Endothelial cell of umbilical vein (primary cell): ENCODE results near the gene BMP8A. TPM values are rescaled to one million over a fixed set of nuclear protein-coding genes. Genes with fewer than 3 reads are reported as not detected.
A peak's percentile ranks its signal among the peaks of the same experiment; 100 is the strongest.
"Not testable (repeated sequence)": the region's sequence is repeated elsewhere in the genome, so short reads cannot be mapped to it uniquely, and the experiment has no call there.

Experiments used
- BruUV-seq: library from RNA; stranded (reverse); fragments of 400-500 nt; replicated peaks from 2 replicates; lab custom pipeline; 2021; lab: Mats Ljungman, UMichigan
- CTCF ChIA-PET: fragments of 300-600, 350-600 bp; sonication (Branson Sonifier 250); formaldehyde crosslinking; loops from one replicate; lab custom pipeline; 2021; ENCODE audit warnings: antibody characterized with exemption, inconsistent platforms; lab: Charles Lee
- POLR2A ChIA-PET: fragments of 300-600, 350-600 bp; sonication (Branson Sonifier 250); formaldehyde crosslinking; loops from one replicate; lab custom pipeline; 2021; ENCODE audit warnings: antibody characterized with exemption, inconsistent platforms; lab: Charles Lee
- DNase-seq: peaks from one replicate; pipeline ENCODE4 v3.0.0-alpha.2; 2011; ENCODE audit warnings: low read depth, low spot score
- FAIRE-seq: peaks from 2 replicates; lab custom pipeline; 2011; peaks lifted over from hg19 to GRCh38; lab: Jason Lieb, UNC
- H2AFZ ChIP-seq: 2 replicates; pipeline ENCODE4 v1.6.0; 2012; ENCODE audit warnings: low read depth, low read length, control low read depth, inconsistent platforms
- H3K27ac ChIP-seq: 2 replicates; pipeline ENCODE4 v1.5.1; 2011; ENCODE audit warnings: low read depth, mild to moderate bottlenecking, control low read depth, low read length, moderate library complexity; ENCODE audit not compliant: insufficient read depth
- H3K27me3 ChIP-seq, 2 experiments: 2 replicates each; pipeline versions ENCODE4 v1.6.0 to v1.6.1; 2011; ENCODE audit warnings: low read length in 2 of 2, mixed read lengths in 1 of 2; ENCODE audit not compliant: control insufficient read depth in 2 of 2, insufficient read depth in 2 of 2
- H3K36me3 ChIP-seq, 2 experiments: 2 replicates in 1 of 2; 3 replicates in 1 of 2; pipeline ENCODE4 v1.5.1; 2011; ENCODE audit warnings: low read length in 2 of 2, mild to moderate bottlenecking in 1 of 2, moderate library complexity in 1 of 2; ENCODE audit not compliant: control insufficient read depth in 2 of 2, insufficient read depth in 2 of 2; ENCODE audit errors: extremely low read depth in 1 of 2
- H3K4me1 ChIP-seq: 3 replicates; pipeline ENCODE4 v1.5.1; 2011; ENCODE audit warnings: mild to moderate bottlenecking, low read length; ENCODE audit not compliant: control insufficient read depth, insufficient read depth; ENCODE audit errors: extremely low read depth
- H3K4me2 ChIP-seq: 2 replicates; pipeline ENCODE4 v1.6.1; 2011; ENCODE audit warnings: low read length, control low read depth, mixed read lengths; ENCODE audit not compliant: insufficient read depth
- H3K4me3 ChIP-seq, 3 experiments: fragments of 200-600 bp in 1 of 3; sonication (generic), shearing (Covaris generic) in 1 of 3; replicated peaks in 1 of 3; 2 replicates each; pipeline ENCODE4 v1.5.1; 2011 to 2016; ENCODE audit warnings: control low read depth in 3 of 3, low read length in 3 of 3, mild to moderate bottlenecking in 2 of 3, inconsistent platforms in 1 of 3, low read depth in 1 of 3, moderate library complexity in 1 of 3; ENCODE audit not compliant: insufficient read depth in 1 of 3
- H3K79me2 ChIP-seq: 2 replicates; pipeline ENCODE4 v1.6.0; 2012; ENCODE audit warnings: low read length, inconsistent platforms; ENCODE audit not compliant: control insufficient read depth, insufficient read depth
- H3K9ac ChIP-seq: replicated peaks from 2 replicates; pipeline ENCODE3; 2011; ENCODE audit warnings: low read length, control low read depth; ENCODE audit not compliant: insufficient read depth; ENCODE audit errors: extremely low read depth
- H3K9me1 ChIP-seq: replicated peaks from 3 replicates; pipeline ENCODE4 v1.6.0; 2011; ENCODE audit warnings: mild to moderate bottlenecking, low read length; ENCODE audit not compliant: control insufficient read depth, insufficient read depth; ENCODE audit errors: extremely low read depth
- H3K9me3 ChIP-seq: replicated peaks from 2 replicates; pipeline ENCODE4 v1.5.1; 2012; ENCODE audit warnings: low read length, inconsistent platforms; ENCODE audit not compliant: control insufficient read depth, insufficient read depth
- H4K20me1 ChIP-seq: replicated peaks from 2 replicates; pipeline ENCODE3; 2011; ENCODE audit warnings: mild to moderate bottlenecking, low read length; ENCODE audit not compliant: control insufficient read depth, insufficient read depth; ENCODE audit errors: extremely low read depth
- dilution Hi-C: fragments of 300-500 bp; cut with MboI; formaldehyde crosslinking; loops from one replicate; pipeline ENCODE4 v1.15.0; 2019; ENCODE audit warnings: low sequenced_read_pairs; ENCODE audit not compliant: extremely low pct_ligation_motif_present
- intact Hi-C: fragments of 100-400 bp; cut with micrococcal nuclease; formaldehyde crosslinking; loops from one replicate; pipeline ENCODE4 v1.10.0; 2022
- polyA plus RNA-seq, 4 experiments: library from polyadenylated mRNA; depleted of rRNA in 3 of 4; stranded (reverse) in 3 of 4; unstranded in 1 of 4; fragments of >200 nt; gene quantifications; 2 replicates each; pipeline versions ENCODE4 v1.2.1 to v1.2.3, GENCODE V29; 2011 to 2012; ENCODE audit warnings: missing spikeins in 1 of 4
- total RNA-seq: library from RNA; stranded (reverse); gene quantifications from 2 replicates; pipeline ENCODE4 v1.2.3, GENCODE V29; 2021

BMP8A gene
- total and polyA plus RNA-seq, 2 donors (not counting 3 experiments of a cell fraction or from before 2014, with no cell fraction given) = 0.25 to 0.44 TPM

DNA sequence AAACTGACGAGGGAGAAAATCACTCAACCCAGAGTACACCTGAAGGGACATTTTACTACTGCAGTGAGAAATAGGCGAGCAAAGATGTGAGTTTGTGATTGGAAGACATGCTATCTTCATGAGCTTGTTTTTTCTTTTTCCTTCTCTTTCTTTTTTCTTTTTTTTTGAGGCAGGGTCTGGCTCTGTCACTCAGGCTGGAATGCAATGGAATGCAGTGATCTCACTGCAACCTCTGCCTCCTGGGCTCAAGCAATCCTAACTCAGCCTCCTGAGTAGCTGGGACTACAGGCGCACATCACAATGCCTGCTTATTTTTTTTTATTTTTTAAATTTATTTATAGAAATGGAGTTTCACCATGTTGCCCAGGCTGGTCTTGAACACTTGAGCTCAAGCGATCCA, 25.4 kb downstream of the BMP8A start:
- H3K27me3 ChIP-seq, H3K4me3 ChIP-seq, H3K79me2 ChIP-seq, DNase-seq, H3K36me3 ChIP-seq, H3K4me2 ChIP-seq, H2AFZ ChIP-seq, dilution Hi-C loops, H3K9ac ChIP-seq, FAIRE-seq, H3K4me1 ChIP-seq, intact Hi-C loops, H3K9me1 ChIP-seq, H3K9me3 ChIP-seq, H4K20me1 ChIP-seq, H3K27ac ChIP-seq: not testable (repeated sequence)
- POLR2A ChIA-PET = interaction anchor here (0.6 kb wide), 1 partner anchor 113 kb away, joined by 3 read pairs; no protein-coding TSS in a partner anchor
- CTCF ChIA-PET = interaction anchor here (0.6 kb wide), 1 partner anchor 280 kb away, joined by 3 read pairs; no protein-coding TSS in a partner anchor
- BruUV-seq = TSS peak; percentile 11

DNA sequence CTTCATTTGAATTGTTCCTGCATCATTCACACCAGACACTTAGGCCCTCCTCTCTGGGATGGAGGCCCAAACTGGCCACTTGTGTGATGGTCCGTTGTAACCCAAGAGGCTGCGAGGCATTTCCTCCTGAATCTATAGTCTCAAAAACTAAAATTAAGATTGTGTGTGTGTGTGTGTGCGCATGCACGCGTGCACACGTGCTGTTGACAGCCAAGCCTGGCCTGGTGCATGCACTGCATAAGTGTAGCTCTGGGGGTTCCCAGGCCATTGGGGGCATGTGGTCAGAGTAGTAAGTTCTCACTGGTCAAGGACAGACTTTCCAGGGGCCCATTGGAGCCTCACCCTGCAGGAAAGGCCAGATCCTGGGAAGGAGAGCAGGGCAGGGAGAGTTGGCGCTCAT, 26.5 kb downstream of the BMP8A start:
- DNase-seq, H3K9me1 ChIP-seq, H3K9me3 ChIP-seq, H3K9ac ChIP-seq, H2AFZ ChIP-seq, FAIRE-seq, dilution Hi-C loops, H3K4me3 ChIP-seq, H4K20me1 ChIP-seq, H3K36me3 ChIP-seq, H3K79me2 ChIP-seq, H3K4me1 ChIP-seq, H3K27ac ChIP-seq, intact Hi-C loops, H3K27me3 ChIP-seq, BruUV-seq, CTCF ChIA-PET, POLR2A ChIA-PET, H3K4me2 ChIP-seq: not testable (repeated sequence)

DNA sequence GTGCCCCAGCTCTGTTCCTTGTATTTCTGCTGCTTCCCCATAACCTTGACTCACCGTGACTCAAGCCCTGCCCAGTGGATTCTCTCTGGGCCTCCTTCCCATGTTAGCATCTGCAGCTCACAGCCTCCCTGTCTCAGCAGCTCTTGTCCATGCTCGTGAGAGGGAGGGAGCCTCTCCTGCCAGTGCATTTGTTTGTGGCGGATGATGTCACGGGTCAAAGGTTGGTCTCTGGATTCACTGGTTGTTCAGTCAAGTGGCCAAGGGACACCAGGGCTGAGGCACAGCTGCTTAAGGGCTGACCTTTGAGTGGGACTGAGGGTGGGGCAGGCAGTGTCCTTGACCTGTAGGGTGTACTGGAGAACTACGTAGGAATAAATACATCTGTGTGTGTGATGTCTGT, 27.9 kb downstream of the BMP8A start:
- not testable (repeated sequence) for H3K9me1 ChIP-seq, H3K79me2 ChIP-seq

DNA sequence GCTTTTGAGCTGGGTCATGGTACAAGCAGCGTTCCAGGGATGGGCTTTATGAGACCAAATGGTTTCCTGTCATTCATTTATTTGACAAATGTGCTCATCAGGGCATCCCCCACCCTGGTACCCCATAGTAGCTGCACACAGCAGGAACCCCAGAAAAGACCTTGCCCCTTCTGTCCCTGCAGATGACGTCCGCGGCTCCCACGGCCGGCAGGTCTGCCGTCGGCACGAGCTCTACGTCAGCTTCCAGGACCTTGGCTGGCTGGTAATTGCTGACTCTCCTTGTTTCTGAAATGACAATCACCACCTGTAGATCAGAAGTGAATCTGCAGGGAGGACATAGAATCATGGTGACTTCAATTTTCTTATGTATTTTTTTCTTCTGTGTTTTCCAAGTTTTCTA, 30.8 kb downstream of the BMP8A start:
- BruUV-seq, H4K20me1 ChIP-seq, H3K27ac ChIP-seq, dilution Hi-C loops, H3K4me3 ChIP-seq, DNase-seq, H3K27me3 ChIP-seq, H3K4me2 ChIP-seq, H3K79me2 ChIP-seq, H3K4me1 ChIP-seq, H3K9ac ChIP-seq, H3K36me3 ChIP-seq, H3K9me1 ChIP-seq, intact Hi-C loops, H3K9me3 ChIP-seq, POLR2A ChIA-PET, H2AFZ ChIP-seq: not testable (repeated sequence)
- peak; percentile 49 for FAIRE-seq
- CTCF ChIA-PET = interaction anchor here (0.8 kb wide), 1 partner anchor 17 kb away, joined by 4 read pairs; no protein-coding TSS in a partner anchor

More for the DNA sequence above, 27.9 kb downstream of the BMP8A start:
- intact Hi-C loops, H3K27ac ChIP-seq, dilution Hi-C loops, H4K20me1 ChIP-seq, H3K4me2 ChIP-seq, POLR2A ChIA-PET, H3K4me1 ChIP-seq, H3K27me3 ChIP-seq, H3K9ac ChIP-seq, CTCF ChIA-PET, H2AFZ ChIP-seq, H3K9me3 ChIP-seq, DNase-seq, BruUV-seq, H3K36me3 ChIP-seq, H3K4me3 ChIP-seq: not testable (repeated sequence)
- FAIRE-seq = peak; percentile 28
